ENCODE results near the gene GPR153.

Gene GPR153

GRCh38 chr1:6247651-6248050, 13.2 kb downstream of the GPR153 start:
- DNase-seq, result no peak

- peak; percentile 85 for DNase-seq
These were observed 14.1 kb downstream of the GPR153 start for GRCh38 chr1:6246497-6247467.

GRCh38 chr1:6245869-6246496, 14.9 kb downstream of the GPR153 start:
- peak; percentile 34 for DNase-seq

- peak; percentile 80 for DNase-seq
These were observed 15.6 kb downstream of the GPR153 start for GRCh38 chr1:6245086-6245868.

- no peak for DNase-seq
These were observed 16.4 kb downstream of the GPR153 start for GRCh38 chr1:6244401-6245049.

GRCh38 chr1:6243993-6244392, 16.9 kb downstream of the GPR153 start, which contains the start of gene HES3:
TSS of gene HES3 (plus strand) at chr1:6244179. CDS start at chr1:6244366, 187 bp downstream.
- no peak for DNase-seq

GRCh38 chr1:6243053-6243834, 17.7 kb downstream of the GPR153 start:
- DNase-seq, result no peak

GRCh38 chr1:6241887-6242740, 18.8 kb downstream of the GPR153 start:
- DNase-seq, result no peak

- DNase-seq, result no peak
These were observed 19.6 kb downstream of the GPR153 start for GRCh38 chr1:6241107-6241886.

GRCh38 chr1:6239950-6240768, 20.7 kb downstream of the GPR153 start:
- no peak for DNase-seq

- no peak for DNase-seq
These were observed 21.6 kb downstream of the GPR153 start for GRCh38 chr1:6239213-6239752.

- no peak for DNase-seq
These were observed 23.8 kb downstream of the GPR153 start for GRCh38 chr1:6237093-6237492.

GRCh38 chr1:6235296-6235677, 25.6 kb downstream of the GPR153 start:
- DNase-seq, result peak; percentile 26

- DNase-seq, result no peak
These were observed 26.2 kb downstream of the GPR153 start for GRCh38 chr1:6234502-6235295.

- DNase-seq, result no peak
These were observed 27.5 kb downstream of the GPR153 start for GRCh38 chr1:6233376-6233775.

- DNase-seq, result no peak
These were observed 35.2 kb downstream of the GPR153 start for GRCh38 chr1:6225651-6226050.

- no peak for DNase-seq
These were observed 36.2 kb downstream of the GPR153 start for GRCh38 chr1:6224718-6225117.

- no peak for DNase-seq
These were observed 37.3 kb downstream of the GPR153 start for GRCh38 chr1:6223617-6224016.
